ENCODE results near the gene TOPAZ1.

DNA sequence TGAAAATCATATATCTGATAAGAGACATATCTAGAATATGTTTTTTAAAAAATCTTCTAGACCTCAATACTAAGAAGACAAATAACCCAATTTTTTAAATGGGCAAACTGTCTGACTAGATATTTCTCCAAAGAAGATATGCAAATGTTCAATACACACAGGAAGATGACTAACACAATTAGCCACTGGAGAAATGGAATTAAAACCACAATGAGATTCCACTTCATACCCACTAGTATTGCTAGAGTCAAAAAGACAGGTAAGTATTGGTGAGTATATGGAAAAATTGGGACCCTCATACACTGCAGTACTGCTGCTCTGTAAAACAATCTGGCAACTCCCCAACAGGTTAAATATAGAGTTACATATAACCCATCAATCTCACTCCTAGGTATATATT lies 33.1 kb upstream of the TOPAZ1 start:
- TF ChIP-seq POLR2AphosphoS5 (IDR thresholded peaks at IDR 0.05) (no peak), POLR2A (IDR thresholded peaks at IDR 0.05) (no peak)

All from transverse colon (tissue), 3 donors.